HCEC 1CT (cell line): Measurements from ENCODE around the gene ELMOD1.
A peak's percentile ranks its signal among the peaks of the same experiment; 100 is the strongest.

ENCODE experiments used
- DNase-seq: peaks from one replicate; pipeline ENCODE4 v3.0.0-alpha.2; 2017

The ELMOD1 gene

GRCh38 chr11:107651672-107652071 lies 60.7 kb downstream of the ELMOD1 start:
- peak; percentile 46 for DNase-seq

GRCh38 chr11:107653076-107653475 lies 62.1 kb downstream of the ELMOD1 start:
- DNase-seq: no peak

GRCh38 chr11:107655602-107656001 lies 64.7 kb downstream of the ELMOD1 start:
- DNase-seq: no peak

- no peak for DNase-seq
Measured at GRCh38 chr11:107659310-107659709, 68.4 kb downstream of the ELMOD1 start.

- no peak for DNase-seq
Measured at GRCh38 chr11:107660066-107660465, 69.1 kb downstream of the ELMOD1 start.

- DNase-seq: no peak
Measured at GRCh38 chr11:107661656-107662055, 70.7 kb downstream of the ELMOD1 start.

GRCh38 chr11:107665018-107665417 lies 74.1 kb downstream of the ELMOD1 start:
- DNase-seq: no peak

GRCh38 chr11:107666911-107667613 lies 76.1 kb downstream of the ELMOD1 start:
- DNase-seq: no peak

- peak; percentile 22 for DNase-seq
Measured at GRCh38 chr11:107669191-107669740, 78.3 kb downstream of the ELMOD1 start.

- DNase-seq: no peak
Measured at GRCh38 chr11:107669893-107670601, 79.1 kb downstream of the ELMOD1 start.

GRCh38 chr11:107675902-107676301 lies 85.0 kb downstream of the ELMOD1 start:
- DNase-seq: no peak

- DNase-seq: no peak
Measured at GRCh38 chr11:107676336-107677057, 85.5 kb downstream of the ELMOD1 start.

- DNase-seq: no peak
Measured at GRCh38 chr11:107677924-107678631, 87.1 kb downstream of the ELMOD1 start.

- DNase-seq: no peak
Measured at GRCh38 chr11:107678632-107678971, 87.7 kb downstream of the ELMOD1 start.

- DNase-seq: no peak
Measured at GRCh38 chr11:107679255-107680024, 88.5 kb downstream of the ELMOD1 start.

GRCh38 chr11:107682171-107682570 lies 91.2 kb downstream of the ELMOD1 start:
- DNase-seq: no peak

- no peak for DNase-seq
Measured at GRCh38 chr11:107682572-107682971, 91.6 kb downstream of the ELMOD1 start.

GRCh38 chr11:107683061-107683460 lies 92.1 kb downstream of the ELMOD1 start:
- no peak for DNase-seq

GRCh38 chr11:107683807-107684206 lies 92.9 kb downstream of the ELMOD1 start:
- peak; percentile 30 for DNase-seq

- DNase-seq: no peak
Measured at GRCh38 chr11:107688322-107688918, 97.5 kb downstream of the ELMOD1 start.

- DNase-seq: peak; percentile 61
Measured at GRCh38 chr11:107689317-107690202, 98.6 kb downstream of the ELMOD1 start.
